ENCODE results near the gene ULK2. TPM values are rescaled to one million over a fixed set of nuclear protein-coding genes. Genes with fewer than 3 reads are reported as not detected.

The ULK2 gene
- total and polyA plus RNA-seq, 2 of the 13 experiments (the other 11 are each of a cell fraction or from before 2014, with no cell fraction given): 0.01 TPM; not detected in 1

- TF ChIP-seq ZNF512B (CRISPR knock-in tag; IDR thresholded peaks at IDR 0.05; ENCODE audit: borderline replicate concordance): 0 out of 2 replicates have a peak, but pooled peaks have one; percentile 43
- no peak for TF ChIP-seq TCF12 (IDR thresholded peaks at IDR 0.05)
- TF ChIP-seq TCF12 (CRISPR knock-in tag; IDR thresholded peaks at IDR 0.05): no peak
- no peak for TF ChIP-seq CBX2 (IDR thresholded peaks at IDR 0.05; ENCODE audit: low read depth, low read length)
- TF ChIP-seq CBX2 (CRISPR knock-in tag; IDR thresholded peaks at IDR 0.05; ENCODE audit: low read depth): no peak
- no peak for TF ChIP-seq ZNF430 (CRISPR knock-in tag; IDR thresholded peaks at IDR 0.05)
- no peak for TF ChIP-seq ZNF691 (CRISPR knock-in tag; IDR thresholded peaks at IDR 0.05; ENCODE audit: borderline replicate concordance, low read depth)
- TF ChIP-seq MLLT10 (CRISPR knock-in tag; IDR thresholded peaks at IDR 0.05): no peak
- TF ChIP-seq MYPOP (CRISPR knock-in tag; IDR thresholded peaks at IDR 0.05): no peak
- no peak for TF ChIP-seq SMARCC2 (IDR thresholded peaks at IDR 0.05)
- TF ChIP-seq ZNF20 (CRISPR knock-in tag; IDR thresholded peaks at IDR 0.05): no peak
- peak; percentile 39; the same call in 1 of the 2 replicates for TF ChIP-seq TFAP4 (IDR thresholded peaks at IDR 0.05; ENCODE audit: borderline replicate concordance, low read depth)
- no peak for TF ChIP-seq ZNF556 (CRISPR knock-in tag; IDR thresholded peaks at IDR 0.05; ENCODE audit: borderline replicate concordance)
- no peak for TF ChIP-seq ZNF781 (CRISPR knock-in tag; IDR thresholded peaks at IDR 0.05; ENCODE audit: borderline replicate concordance, not compliant biosample characterization)
- TF ChIP-seq SAP130 (CRISPR knock-in tag; IDR thresholded peaks at IDR 0.05; ENCODE audit: low read depth): 0 out of 2 replicates have a peak, but pooled peaks have one; percentile 17
- TF ChIP-seq AHR (CRISPR knock-in tag; IDR thresholded peaks at IDR 0.05): no peak
- no peak for TF ChIP-seq ZNF660 (CRISPR knock-in tag; IDR thresholded peaks at IDR 0.05; ENCODE audit: borderline replicate concordance, low read depth)
- 0 out of 2 replicates have a peak, but pooled peaks have one; percentile 25 for TF ChIP-seq RXRB (CRISPR knock-in tag; IDR thresholded peaks at IDR 0.05; ENCODE audit: borderline replicate concordance)
- TF ChIP-seq CSRNP1 (CRISPR knock-in tag; IDR thresholded peaks at IDR 0.05): peak; percentile 40; the same call in 1 of the 2 replicates
- TF ChIP-seq HNRNPL (IDR thresholded peaks at IDR 0.05; ENCODE audit: low read depth, low read length): 0 out of 2 replicates have a peak, but pooled peaks have one; percentile 57
- TF ChIP-seq ZNF138 (CRISPR knock-in tag; IDR thresholded peaks at IDR 0.05; ENCODE audit: low read depth): no peak
- TF ChIP-seq ZNF205 (CRISPR knock-in tag; IDR thresholded peaks at IDR 0.05): no peak
- TF ChIP-seq KMT2B (CRISPR knock-in tag; IDR thresholded peaks at IDR 0.05): no peak
- 0 out of 2 replicates have a peak, but pooled peaks have one; percentile 22 for TF ChIP-seq PHF8 (CRISPR knock-in tag; IDR thresholded peaks at IDR 0.05)
- no peak for TF ChIP-seq RARG (CRISPR knock-in tag; IDR thresholded peaks at IDR 0.05; ENCODE audit: low read depth)
Measured at GRCh38 chr17:19728084-19728495, 139.6 kb downstream of the ULK2 start (continued).

All from HepG2 (cell line).